H9 (cell line): ENCODE data around the gene JARID2. TPM values are rescaled to one million over a fixed set of nuclear protein-coding genes. Genes with fewer than 3 reads are reported as not detected.

Experiments used
- DNase-seq: peaks from one replicate; pipeline ENCODE4 v3.0.0-alpha.2; 2017
- H2AFZ ChIP-seq: one replicate; pipeline ENCODE4 v1.6.1; 2013; ENCODE audit warnings: mild to moderate bottlenecking, low read length, control low read depth, moderate library complexity
- H2AK5ac ChIP-seq: 2 replicates; pipeline ENCODE4 v1.6.1; 2013; ENCODE audit warnings: low read length, control low read depth, mixed read lengths; ENCODE audit not compliant: insufficient read length
- H2BK120ac ChIP-seq: one replicate; pipeline ENCODE4 v1.6.1; 2013; ENCODE audit warnings: low read depth, mild to moderate bottlenecking, low read length, control low read depth, inconsistent platforms; ENCODE audit not compliant: poor library complexity, severe bottlenecking
- H2BK12ac ChIP-seq: 2 replicates; pipeline ENCODE4 v1.6.1; 2013; ENCODE audit warnings: low read length, control low read depth, mixed read lengths, low read depth; ENCODE audit not compliant: insufficient read length
- H2BK15ac ChIP-seq: 2 replicates; pipeline ENCODE4 v1.6.1; 2013; ENCODE audit warnings: low read depth, low read length, control low read depth
- H2BK20ac ChIP-seq: one replicate; pipeline ENCODE4 v1.6.1; 2013; ENCODE audit warnings: low read depth, mild to moderate bottlenecking, low read length, control low read depth, inconsistent platforms; ENCODE audit not compliant: poor library complexity, severe bottlenecking
- H2BK5ac ChIP-seq: 2 replicates; pipeline ENCODE4 v1.6.1; 2013; ENCODE audit warnings: low read length, control low read depth, mixed read lengths; ENCODE audit not compliant: insufficient read length
- H3K14ac ChIP-seq: 2 replicates; pipeline ENCODE4 v1.6.1; 2013; ENCODE audit warnings: low read length, control low read depth; ENCODE audit not compliant: insufficient read depth
- H3K18ac ChIP-seq: 2 replicates; pipeline ENCODE4 v1.6.1; 2013; ENCODE audit warnings: low read depth, mild to moderate bottlenecking, mixed read lengths, low read length, control low read depth; ENCODE audit not compliant: insufficient read length
- H3K23ac ChIP-seq: 2 replicates; pipeline ENCODE4 v1.6.1; 2013; ENCODE audit warnings: low read length, control low read depth, mixed read lengths, low read depth; ENCODE audit not compliant: insufficient read length
- H3K23me2 ChIP-seq: 2 replicates; pipeline ENCODE4 v1.6.1; 2013; ENCODE audit warnings: low read depth, mild to moderate bottlenecking, mixed read lengths, low read length, control low read depth; ENCODE audit not compliant: insufficient read length, poor library complexity, severe bottlenecking
- H3K27ac ChIP-seq: 2 replicates; pipeline ENCODE4 v1.5.1; 2013; ENCODE audit warnings: low read length, control low read depth, mixed read lengths, low read depth; ENCODE audit not compliant: insufficient read length
- H3K27me3 ChIP-seq: 2 replicates; pipeline ENCODE4 v1.6.1; 2013; ENCODE audit warnings: low read length, control low read depth, inconsistent platforms; ENCODE audit not compliant: insufficient read depth
- H3K4ac ChIP-seq: 2 replicates; pipeline ENCODE4 v1.6.1; 2013; ENCODE audit warnings: low read depth, mild to moderate bottlenecking, control low read depth, inconsistent platforms, low read length, moderate library complexity
- H3K4me1 ChIP-seq: 2 replicates; pipeline ENCODE4 v1.6.1; 2013; ENCODE audit warnings: low read length, control low read depth, inconsistent platforms; ENCODE audit not compliant: insufficient read depth
- H3K4me2 ChIP-seq: 2 replicates; pipeline ENCODE4 v1.6.1; 2013; ENCODE audit warnings: low read length, control low read depth, mixed read lengths; ENCODE audit not compliant: insufficient read length, insufficient read depth
- H3K56ac ChIP-seq: 2 replicates; pipeline ENCODE4 v1.6.1; 2013; ENCODE audit warnings: low read depth, mild to moderate bottlenecking, mixed read lengths, low read length, control low read depth; ENCODE audit not compliant: insufficient read length
- H3K79me1 ChIP-seq: 2 replicates; pipeline ENCODE4 v1.6.1; 2013; ENCODE audit warnings: low read depth, mild to moderate bottlenecking, moderate library complexity, low read length, control low read depth, inconsistent platforms; ENCODE audit not compliant: insufficient read depth, poor library complexity, severe bottlenecking
- H3K79me2 ChIP-seq: 2 replicates; pipeline ENCODE4 v1.6.1; 2013; ENCODE audit warnings: low read length, control low read depth, inconsistent platforms; ENCODE audit not compliant: insufficient read depth
- H3K9ac ChIP-seq: 2 replicates; pipeline ENCODE4 v1.6.1; 2013; ENCODE audit warnings: low read length, control low read depth, mixed read lengths; ENCODE audit not compliant: insufficient read length; ENCODE audit errors: extremely low read depth
- H3K9me3 ChIP-seq: one replicate; pipeline ENCODE4 v1.6.1; 2013; ENCODE audit warnings: low read depth, low read length, inconsistent platforms; ENCODE audit not compliant: control insufficient read depth
- H3T11ph ChIP-seq: one replicate; pipeline ENCODE4 v1.6.1; 2013; ENCODE audit warnings: mild to moderate bottlenecking, low read length, control low read depth, inconsistent platforms
- H4K20me1 ChIP-seq: one replicate; pipeline ENCODE4 v1.6.1; 2013; ENCODE audit not compliant: control insufficient read depth, insufficient read length, insufficient read depth
- H4K5ac ChIP-seq: 2 replicates; pipeline ENCODE4 v1.6.1; 2013; ENCODE audit warnings: low read depth, mild to moderate bottlenecking, mixed read lengths, low read length, control low read depth; ENCODE audit not compliant: insufficient read length
- H4K8ac ChIP-seq: replicated peaks from 2 replicates; pipeline ENCODE4 v1.6.1; 2013; ENCODE audit warnings: low read length, control low read depth, mixed read lengths, low read depth; ENCODE audit not compliant: insufficient read length
- H4K91ac ChIP-seq: 2 replicates; pipeline ENCODE4 v1.6.1; 2013; ENCODE audit warnings: low read depth, mild to moderate bottlenecking, moderate library complexity, mixed read lengths, low read length, control low read depth; ENCODE audit not compliant: insufficient read length
- H3K27ac Mint-ChIP-seq, 3 experiments: 2 replicates in 2 of 3; 3 replicates in 1 of 3; pipeline ENCODE4 v1.8.0; 2020 to 2021; ENCODE audit warnings: mixed read lengths in 3 of 3, mild to moderate bottlenecking in 1 of 3, moderate library complexity in 1 of 3
- H3K27me3 Mint-ChIP-seq: 2 replicates; pipeline ENCODE4 v1.8.0; 2021; ENCODE audit warnings: low read depth, mild to moderate bottlenecking, moderate library complexity, mixed read lengths
- H3K36me3 Mint-ChIP-seq, 3 experiments: 2 replicates in 2 of 3; 3 replicates in 1 of 3; pipeline ENCODE4 v1.8.0; 2020 to 2021; ENCODE audit warnings: low read depth in 3 of 3, mixed read lengths in 3 of 3; ENCODE audit not compliant: insufficient read depth in 1 of 3
- H3K4me1 Mint-ChIP-seq, 2 experiments: 2 replicates each; pipeline ENCODE4 v1.8.0; 2020; ENCODE audit warnings: mixed read lengths in 2 of 2
- H3K4me3 Mint-ChIP-seq, 2 experiments: 2 replicates in 1 of 2; 3 replicates in 1 of 2; pipeline ENCODE4 v1.8.0; 2020 to 2021; ENCODE audit warnings: mild to moderate bottlenecking in 2 of 2, mixed read lengths in 2 of 2, moderate library complexity in 1 of 2
- H3K9me3 Mint-ChIP-seq, 2 experiments: 2 replicates in 1 of 2; 3 replicates in 1 of 2; pipeline ENCODE4 v1.8.0; 2020; ENCODE audit warnings: mild to moderate bottlenecking in 2 of 2, mixed read lengths in 2 of 2, moderate library complexity in 1 of 2
- CTCF ChIP-seq: fragments of 200-600 bp; sonication (generic); conservative IDR thresholded peaks from 3 replicates; pipeline ENCODE4 v1.8.0; 2021; ENCODE audit warnings: antibody characterized with exemption, mild to moderate bottlenecking
- WGBS: extraction: QIAGEN DNeasy Blood & Tissue Kit; methylation state at CpG from one replicate; pipeline ENCODE4 v1.1.7; 2013; ENCODE audit warnings: missing lambda C conversion rate, low lambda C conversion rate, mixed read lengths; ENCODE audit not compliant: insufficient read length; ENCODE audit errors: extremely low coverage; 5-methylcytosine and 5-hydroxymethylcytosine counted together
- total RNA-seq: library from RNA; stranded (reverse); gene quantifications from 2 replicates; pipeline ENCODE4 v1.2.1, GENCODE V29; 2021

Gene JARID2
- total RNA-seq, 1 experiment from 2014 or later: 174 TPM

DNA sequence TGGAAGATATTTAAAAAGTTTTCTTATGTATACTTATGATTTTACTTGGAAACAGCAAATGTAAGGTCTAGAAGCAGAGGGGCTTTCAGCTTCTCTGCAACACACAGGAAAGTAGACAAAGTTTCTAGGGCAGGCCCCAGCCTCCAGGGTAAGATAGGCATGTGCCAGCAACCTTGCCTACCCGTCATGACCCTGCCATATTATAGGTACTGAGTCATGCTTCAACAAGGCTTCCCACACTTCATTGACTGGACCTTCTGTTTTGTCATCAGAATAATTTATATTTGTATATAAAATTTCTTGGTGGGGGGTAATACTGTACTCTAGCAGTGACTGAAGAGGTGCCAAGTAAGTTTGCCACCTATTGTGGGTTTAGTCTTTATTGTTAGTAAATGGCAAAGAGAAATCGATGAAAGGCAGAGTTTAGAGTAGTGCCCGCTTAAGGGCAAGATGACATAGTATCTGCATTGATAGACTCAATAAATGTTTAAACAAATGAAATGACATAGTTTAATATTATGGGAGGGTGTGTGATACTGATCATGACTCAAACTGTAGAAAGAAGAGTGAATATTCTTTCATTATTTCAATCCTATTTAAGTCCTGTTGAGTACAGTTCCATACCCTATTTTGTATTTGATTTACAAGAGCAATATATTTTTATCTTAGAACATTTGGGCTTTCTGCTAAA, 95.6 kb downstream of the JARID2 start:
- no peak overlapping the region for H2AK5ac ChIP-seq
- Mint-ChIP-seq H3K36me3 (peaks cover 0 to 5% (median 0%) of the 10 kb centered on the region in 3 experiments; a peak in 1 of 7 replicates), H3K27ac (peak overlapping the region in 2 of 3 experiments; percentile 63 to 76; a peak in 3 of 7 replicates), H3K4me3 (0 out of 5 replicates have a peak overlapping the region, but pooled peaks of 1 of the 2 experiments have one; percentile 5), H3K4me1 (peaks cover 82 to 86% of the 10 kb centered on the region in 2 experiments), H3K9me3 (no peaks in the 10 kb centered on the region), H3K27me3 (no peaks in the 10 kb centered on the region)
- H3K27me3 ChIP-seq: no peaks in the 10 kb centered on the region
- H3K4me2 ChIP-seq: no peak overlapping the region
- no peak overlapping the region for H2BK120ac ChIP-seq
- no peak overlapping the region for H4K5ac ChIP-seq
- H3K14ac ChIP-seq: no peak overlapping the region
- H3K9me3 ChIP-seq: no peaks in the 10 kb centered on the region
- H3K23ac ChIP-seq: no peak overlapping the region
- no peak overlapping the region for H3K4ac ChIP-seq
- H3T11ph ChIP-seq: no peak overlapping the region
- no CpG with 5 or more reads among the region's 3 CpGs for WGBS
- H2BK5ac ChIP-seq: no peak overlapping the region
- no peaks in the 10 kb centered on the region for H3K79me1 ChIP-seq
- peaks cover 22% of the 10 kb centered on the region for H3K4me1 ChIP-seq
- no peak overlapping the region for H2BK15ac ChIP-seq
- no peak overlapping the region for H2BK12ac ChIP-seq
- H3K23me2 ChIP-seq: no peaks in the 10 kb centered on the region
- H2BK20ac ChIP-seq: no peak overlapping the region
- H3K27ac ChIP-seq: no peak overlapping the region
- no peak overlapping the region for H3K18ac ChIP-seq
- H3K56ac ChIP-seq: no peak overlapping the region
- H4K20me1 ChIP-seq: no peaks in the 10 kb centered on the region
- no peak overlapping the region for H4K8ac ChIP-seq
- H4K91ac ChIP-seq: no peak overlapping the region
- TF ChIP-seq CTCF: no peak
- H3K79me2 ChIP-seq: peaks cover 88% of the 10 kb centered on the region
- no peak for DNase-seq
- no peak overlapping the region for H3K9ac ChIP-seq
- H2AFZ ChIP-seq: no peak overlapping the region
